GM13977 (cell line): ENCODE results near the gene L3MBTL4.

Experiments
- DNase-seq: peaks from one replicate; pipeline ENCODE4 v3.0.0; 2012; ENCODE audit warnings: low spot score
- in situ Hi-C: fragments of 300-500 bp; cut with MboI; formaldehyde crosslinking; loops from one replicate; pipeline ENCODE4 v1.12.0; 2022; ENCODE audit warnings: low sequenced_read_pairs, low pct_unique_long_range_greater_than_20kb, mixed read lengths, inconsistent platforms; ENCODE audit not compliant: unreplicated experiment
- TF ChIP-seq, protein P1 (sequence below): IDR thresholded peaks from 2 replicates; pipeline ENCODE4 v1.5.1; 2012; ENCODE audit warnings: mild to moderate bottlenecking, control low read depth; ENCODE audit not compliant: insufficient read depth; ENCODE audit errors: extremely low read depth, missing control alignments

Gene L3MBTL4

DNA sequence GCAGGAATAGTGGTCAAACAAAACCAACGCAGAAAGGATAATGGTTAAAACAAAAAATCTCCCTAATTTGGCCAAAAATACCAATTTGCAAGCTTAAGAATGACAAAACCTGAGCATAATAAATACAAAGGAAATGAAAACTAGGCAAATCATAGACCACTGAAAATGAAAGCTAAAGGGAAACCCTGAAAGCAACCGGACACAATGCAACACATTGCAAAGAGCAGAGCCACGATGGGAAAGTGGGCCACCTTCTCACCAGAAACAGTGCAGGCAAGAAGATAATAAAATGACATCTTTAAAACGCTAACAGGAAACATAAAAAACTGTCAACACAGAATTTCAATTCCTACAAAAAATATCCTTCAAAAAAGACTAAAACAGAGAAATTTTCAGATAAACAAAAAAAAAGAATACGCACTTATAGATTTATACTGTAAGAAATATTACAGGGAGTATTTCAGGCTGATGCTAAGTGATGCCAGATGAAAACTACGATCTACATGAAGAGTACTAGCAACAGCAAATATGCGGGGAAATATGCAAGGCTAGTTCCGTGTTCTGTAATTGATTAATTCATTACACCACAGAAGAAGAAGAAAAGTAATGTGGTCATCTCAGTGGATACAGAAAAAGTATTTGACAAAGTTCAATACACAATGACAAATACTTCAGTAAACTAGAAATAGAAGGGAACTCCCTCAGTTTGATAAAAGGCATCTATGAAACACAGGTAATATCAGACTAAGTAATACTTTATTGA lies 239.5 kb downstream of the L3MBTL4 start:
- in situ Hi-C loops = no loop called here
- no peak for DNase-seq

DNA sequence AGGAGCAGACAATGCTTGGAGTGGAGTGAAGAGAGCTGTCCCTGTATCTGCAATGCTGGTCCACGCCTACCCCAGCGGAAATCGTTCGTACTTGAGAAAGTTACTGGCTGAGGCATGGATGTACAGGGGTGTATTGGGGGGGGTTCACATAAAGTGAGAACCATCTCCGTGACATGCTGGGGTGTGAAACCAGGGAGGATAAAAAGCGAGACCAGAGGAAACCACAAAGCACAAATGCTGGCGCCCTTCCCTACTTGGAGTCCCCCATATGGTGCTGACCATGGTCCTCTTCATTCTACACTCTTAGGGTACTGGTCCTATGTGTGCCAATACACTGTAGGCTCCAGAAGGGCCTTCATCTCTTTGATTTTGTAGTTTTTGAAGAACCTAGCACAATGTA lies 244.1 kb downstream of the L3MBTL4 start:
- DNase-seq = no peak
- TF ChIP-seq, protein P1, sequence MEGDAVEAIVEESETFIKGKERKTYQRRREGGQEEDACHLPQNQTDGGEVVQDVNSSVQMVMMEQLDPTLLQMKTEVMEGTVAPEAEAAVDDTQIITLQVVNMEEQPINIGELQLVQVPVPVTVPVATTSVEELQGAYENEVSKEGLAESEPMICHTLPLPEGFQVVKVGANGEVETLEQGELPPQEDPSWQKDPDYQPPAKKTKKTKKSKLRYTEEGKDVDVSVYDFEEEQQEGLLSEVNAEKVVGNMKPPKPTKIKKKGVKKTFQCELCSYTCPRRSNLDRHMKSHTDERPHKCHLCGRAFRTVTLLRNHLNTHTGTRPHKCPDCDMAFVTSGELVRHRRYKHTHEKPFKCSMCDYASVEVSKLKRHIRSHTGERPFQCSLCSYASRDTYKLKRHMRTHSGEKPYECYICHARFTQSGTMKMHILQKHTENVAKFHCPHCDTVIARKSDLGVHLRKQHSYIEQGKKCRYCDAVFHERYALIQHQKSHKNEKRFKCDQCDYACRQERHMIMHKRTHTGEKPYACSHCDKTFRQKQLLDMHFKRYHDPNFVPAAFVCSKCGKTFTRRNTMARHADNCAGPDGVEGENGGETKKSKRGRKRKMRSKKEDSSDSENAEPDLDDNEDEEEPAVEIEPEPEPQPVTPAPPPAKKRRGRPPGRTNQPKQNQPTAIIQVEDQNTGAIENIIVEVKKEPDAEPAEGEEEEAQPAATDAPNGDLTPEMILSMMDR = no peak
- in situ Hi-C loops = no loop called here

More for the DNA sequence above, 239.5 kb downstream of the L3MBTL4 start:
- TF ChIP-seq, protein P1 = no peak

DNA sequence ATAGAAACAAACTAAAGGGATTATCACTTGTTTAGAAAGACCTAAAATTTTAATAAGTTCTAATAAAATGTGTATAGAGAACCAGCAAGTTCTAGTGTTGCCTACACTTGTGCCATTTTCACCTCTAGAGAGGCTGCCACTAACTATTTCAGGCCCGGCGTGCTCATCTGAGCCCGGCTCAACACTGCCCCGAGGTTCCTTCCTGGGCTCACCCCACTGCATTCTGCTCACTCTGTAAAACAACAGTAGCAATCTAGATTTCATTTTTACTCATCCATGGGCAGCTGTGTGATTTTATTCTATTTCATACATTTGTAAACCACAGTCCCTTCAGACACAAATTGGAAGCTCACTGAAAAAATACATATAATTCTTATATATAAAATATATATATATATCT lies 253.2 kb downstream of the L3MBTL4 start:
- TF ChIP-seq, protein P1 = no peak
- DNase-seq = peak; percentile 13
- in situ Hi-C loops = no loop called here

DNA sequence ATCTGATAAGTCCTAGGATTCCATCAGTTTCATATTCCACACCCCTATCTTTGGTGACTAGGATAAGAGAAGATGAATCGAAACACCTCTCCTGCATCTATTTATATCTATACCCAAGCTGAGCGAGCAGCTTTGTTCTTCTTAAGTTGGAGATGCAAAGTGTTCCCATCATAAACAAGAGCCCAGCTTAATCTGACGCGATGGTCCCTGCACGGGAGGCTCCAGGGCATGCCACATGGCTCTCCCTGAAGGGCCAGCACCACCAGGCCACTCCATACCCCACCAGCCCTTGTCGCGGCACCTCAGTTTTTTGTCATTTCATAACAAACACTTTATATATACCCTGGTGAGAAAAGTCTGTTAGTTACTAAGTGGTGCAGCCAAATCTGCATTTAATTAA lies 255.3 kb downstream of the L3MBTL4 start:
- in situ Hi-C loops = no loop called here
- DNase-seq = no peak
- TF ChIP-seq, protein P1 = no peak

DNA sequence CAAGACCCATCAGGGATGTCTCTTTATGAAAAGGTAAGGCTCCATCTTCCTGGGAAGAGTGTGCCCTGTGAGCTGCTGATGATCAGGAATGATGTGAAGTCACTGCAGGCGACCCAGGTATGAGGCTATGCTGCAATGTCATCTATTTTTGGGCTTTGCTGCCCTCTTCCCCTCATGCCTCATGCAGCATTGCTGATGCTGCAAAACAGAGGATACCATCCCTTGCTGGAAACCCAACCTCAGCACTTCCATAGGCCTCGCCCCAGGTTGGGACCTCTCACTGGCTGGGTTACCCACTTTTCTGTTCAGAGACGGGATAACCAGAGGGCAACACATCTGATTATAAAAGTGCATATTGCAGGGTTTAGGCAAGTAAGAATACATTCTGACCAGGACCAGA lies 255.8 kb downstream of the L3MBTL4 start:
- DNase-seq = no peak
- in situ Hi-C loops = no loop called here
- TF ChIP-seq, protein P1 = no peak

DNA sequence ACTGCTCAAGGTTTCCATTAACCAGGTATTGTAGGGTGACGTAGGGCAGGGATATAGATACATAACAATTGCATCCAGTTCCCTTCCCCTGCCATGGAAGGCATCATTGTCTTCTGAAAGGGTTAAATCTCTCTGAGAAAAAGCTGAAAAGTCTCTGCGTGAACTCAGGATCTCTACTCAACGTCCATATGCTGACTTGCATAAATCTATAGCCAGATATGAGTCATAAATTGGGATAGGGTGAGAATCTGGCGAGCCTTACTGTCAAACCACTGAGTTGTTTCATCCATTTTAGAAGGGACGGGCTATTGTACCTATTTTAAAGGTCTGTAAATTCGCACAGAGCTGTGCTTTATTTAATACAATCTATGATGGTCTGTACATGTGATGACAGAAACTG lies 258.3 kb downstream of the L3MBTL4 start:
- TF ChIP-seq, protein P1 = no peak
- no peak for DNase-seq
- in situ Hi-C loops = no loop called here

DNA sequence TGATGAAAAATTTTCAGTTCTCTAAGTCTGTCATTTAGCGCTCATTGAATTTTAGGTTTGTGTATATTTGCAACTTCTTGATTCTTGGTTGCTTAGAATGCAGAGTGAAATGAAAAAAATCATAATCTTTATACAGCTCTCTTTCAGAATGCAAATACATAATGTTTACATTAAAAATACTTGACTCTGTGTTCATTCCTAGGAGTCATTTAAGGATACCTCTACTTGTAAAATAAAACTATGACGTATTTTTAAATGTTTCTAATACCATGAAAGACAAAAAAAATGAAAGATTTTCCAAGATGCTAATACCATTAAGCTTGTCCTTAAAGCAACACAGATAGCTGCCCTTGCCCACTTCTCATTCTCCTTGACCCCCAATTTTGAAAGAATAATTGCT lies 259.0 kb downstream of the L3MBTL4 start:
- DNase-seq = no peak
- TF ChIP-seq, protein P1 = no peak
- in situ Hi-C loops = no loop called here
